ENCODE data around the gene AGAP1. TPM values are rescaled to one million over a fixed set of nuclear protein-coding genes. Genes with fewer than 3 reads are reported as not detected.

The AGAP1 gene
- total RNA-seq, 3 donors from 2014 or later (not counting 1 experiment from before 2014, with no cell fraction given) = 42.0 to 56.4 (median 45.7) TPM

DNA sequence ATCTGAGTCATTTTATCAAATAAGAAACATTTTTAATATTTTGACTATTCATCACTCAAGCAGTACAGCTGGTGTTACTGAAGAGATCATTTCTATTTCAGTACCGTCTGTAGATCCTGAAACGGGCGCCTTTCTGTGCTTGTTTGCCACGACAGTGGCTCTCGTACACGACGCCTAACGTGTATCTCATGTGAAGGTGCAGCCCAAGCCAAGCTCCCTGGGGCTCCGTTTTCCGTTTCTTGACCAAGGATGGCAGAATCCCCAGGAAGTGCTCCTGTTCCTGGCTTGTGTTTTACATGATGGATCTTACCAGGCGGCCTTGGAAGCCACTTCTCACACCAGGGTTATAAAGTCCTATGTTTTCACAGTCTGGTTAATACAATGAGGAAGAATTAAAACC is 353.7 kb downstream of the AGAP1 start:
- ATAC-seq (no peak), DNase-seq (no peak)
- Histone ChIP-seq H3K9me3 (ENCODE audit: control insufficient read depth, insufficient read depth, low read length) (no peaks in the 10 kb centered on the region), H3K27ac (ENCODE audit: low read length) (no peak overlapping the region), H3K36me3 (ENCODE audit: control insufficient read depth, insufficient read depth, low read length) (no peaks in the 10 kb centered on the region), H3K4me3 (ENCODE audit: low read length) (no peak overlapping the region), H3K4me1 (ENCODE audit: control insufficient read depth, insufficient read depth, low read length) (no peaks in the 10 kb centered on the region), H3K27me3 (ENCODE audit: control insufficient read depth, insufficient read depth, low read length) (no peaks in the 10 kb centered on the region)
- Mint-ChIP-seq H3K27me3 (ENCODE audit: low read depth in 2 of 2) (no peaks in the 10 kb centered on the region), H3K27ac (no peak overlapping the region), H3K4me3 (no peak overlapping the region), H3K9me3 (no peaks in the 10 kb centered on the region), H3K4me1 (peaks cover 13 to 21% of the 10 kb centered on the region in 2 donors), H3K36me3 (no peaks in the 10 kb centered on the region)
- 96% methylated on average over 11 of the region's 11 CpGs for WGBS (ENCODE audit: insufficient coverage)
- intact Hi-C loops (cut with micrococcal nuclease) = no loop called here
- TF ChIP-seq, protein P1, sequence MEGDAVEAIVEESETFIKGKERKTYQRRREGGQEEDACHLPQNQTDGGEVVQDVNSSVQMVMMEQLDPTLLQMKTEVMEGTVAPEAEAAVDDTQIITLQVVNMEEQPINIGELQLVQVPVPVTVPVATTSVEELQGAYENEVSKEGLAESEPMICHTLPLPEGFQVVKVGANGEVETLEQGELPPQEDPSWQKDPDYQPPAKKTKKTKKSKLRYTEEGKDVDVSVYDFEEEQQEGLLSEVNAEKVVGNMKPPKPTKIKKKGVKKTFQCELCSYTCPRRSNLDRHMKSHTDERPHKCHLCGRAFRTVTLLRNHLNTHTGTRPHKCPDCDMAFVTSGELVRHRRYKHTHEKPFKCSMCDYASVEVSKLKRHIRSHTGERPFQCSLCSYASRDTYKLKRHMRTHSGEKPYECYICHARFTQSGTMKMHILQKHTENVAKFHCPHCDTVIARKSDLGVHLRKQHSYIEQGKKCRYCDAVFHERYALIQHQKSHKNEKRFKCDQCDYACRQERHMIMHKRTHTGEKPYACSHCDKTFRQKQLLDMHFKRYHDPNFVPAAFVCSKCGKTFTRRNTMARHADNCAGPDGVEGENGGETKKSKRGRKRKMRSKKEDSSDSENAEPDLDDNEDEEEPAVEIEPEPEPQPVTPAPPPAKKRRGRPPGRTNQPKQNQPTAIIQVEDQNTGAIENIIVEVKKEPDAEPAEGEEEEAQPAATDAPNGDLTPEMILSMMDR (IDR thresholded peaks at IDR 0.05) = no peak

DNA sequence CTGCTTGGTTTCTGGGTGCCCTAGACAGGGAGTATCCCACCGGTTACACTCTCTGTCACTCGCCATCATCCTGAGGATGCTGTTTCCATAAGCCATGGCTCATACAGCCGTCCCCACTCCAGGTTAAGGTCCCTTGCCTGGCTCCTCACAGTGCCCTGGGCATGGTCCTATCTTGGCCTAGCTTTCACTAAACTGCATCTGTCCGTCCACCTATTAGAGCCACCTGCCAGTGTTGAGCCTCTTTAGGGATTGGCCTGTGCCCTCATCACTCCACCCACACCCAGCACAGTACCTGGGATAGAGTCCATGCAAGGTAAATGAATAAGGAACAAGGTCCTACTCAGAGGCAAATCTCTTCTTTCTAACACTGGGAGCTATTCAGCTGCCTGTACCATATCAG is 354.2 kb downstream of the AGAP1 start:
- Histone ChIP-seq H3K4me3 (ENCODE audit: low read length) (no peak overlapping the region), H3K27me3 (ENCODE audit: control insufficient read depth, insufficient read depth, low read length) (no peaks in the 10 kb centered on the region), H3K27ac (ENCODE audit: low read length) (no peak overlapping the region), H3K4me1 (ENCODE audit: control insufficient read depth, insufficient read depth, low read length) (no peaks in the 10 kb centered on the region), H3K9me3 (ENCODE audit: control insufficient read depth, insufficient read depth, low read length) (no peaks in the 10 kb centered on the region), H3K36me3 (ENCODE audit: control insufficient read depth, insufficient read depth, low read length) (no peaks in the 10 kb centered on the region)
- no peak overlapping the region for H3K27ac Mint-ChIP-seq
- no peak overlapping the region for H3K4me3 Mint-ChIP-seq
- no peaks in the 10 kb centered on the region for H3K27me3 Mint-ChIP-seq (ENCODE audit: low read depth in 2 of 2)
- H3K4me1 Mint-ChIP-seq = peaks cover 13 to 21% of the 10 kb centered on the region in 2 donors
- intact Hi-C loops (cut with micrococcal nuclease) = no loop called here
- no peak for ATAC-seq
- TF ChIP-seq, protein P1 (IDR thresholded peaks at IDR 0.05) = no peak
- no peaks in the 10 kb centered on the region for H3K36me3 Mint-ChIP-seq
- DNase-seq = no peak
- no peaks in the 10 kb centered on the region for H3K9me3 Mint-ChIP-seq
- 90% methylated on average over 4 of the region's 4 CpGs for WGBS (ENCODE audit: insufficient coverage)

DNA sequence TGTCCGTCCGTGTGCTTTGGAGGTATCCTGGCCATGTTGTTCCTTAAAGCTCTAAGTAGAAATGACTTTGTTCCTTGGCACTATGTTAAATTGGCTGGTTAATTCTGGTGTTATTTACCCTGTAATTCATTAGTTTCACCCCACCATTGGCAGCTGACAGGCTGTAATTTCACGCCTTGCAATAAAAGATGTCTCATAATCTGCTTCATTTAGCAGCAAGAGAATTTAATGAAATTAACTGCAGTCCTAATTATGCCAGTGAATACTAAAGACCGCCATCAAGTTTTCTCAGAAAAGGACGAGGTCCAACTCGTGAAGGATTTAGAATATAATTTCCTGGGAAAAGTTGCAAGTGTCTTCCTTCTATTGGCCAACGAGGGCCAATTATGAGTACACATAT is 355.1 kb downstream of the AGAP1 start:
- H3K9me3 ChIP-seq (ENCODE audit: control insufficient read depth, insufficient read depth, low read length) = no peaks in the 10 kb centered on the region
- no peak overlapping the region for H3K27ac ChIP-seq (ENCODE audit: low read length)
- Mint-ChIP-seq H3K36me3 (no peaks in the 10 kb centered on the region), H3K4me3 (no peak overlapping the region), H3K9me3 (no peaks in the 10 kb centered on the region), H3K27me3 (ENCODE audit: low read depth in 2 of 2) (no peaks in the 10 kb centered on the region), H3K27ac (no peak overlapping the region), H3K4me1 (peaks cover 13 to 17% of the 10 kb centered on the region in 2 donors)
- H3K4me3 ChIP-seq (ENCODE audit: low read length) = no peak overlapping the region
- no peaks in the 10 kb centered on the region for H3K36me3 ChIP-seq (ENCODE audit: control insufficient read depth, insufficient read depth, low read length)
- DNase-seq (no peak), ATAC-seq (no peak)
- TF ChIP-seq, protein P1 (IDR thresholded peaks at IDR 0.05) = no peak
- intact Hi-C loops (cut with micrococcal nuclease) = no loop called here
- WGBS (ENCODE audit: insufficient coverage) = 94% methylated on average over 6 of the region's 7 CpGs
- no peaks in the 10 kb centered on the region for H3K4me1 ChIP-seq (ENCODE audit: control insufficient read depth, insufficient read depth, low read length)
- no peaks in the 10 kb centered on the region for H3K27me3 ChIP-seq (ENCODE audit: control insufficient read depth, insufficient read depth, low read length)

DNA sequence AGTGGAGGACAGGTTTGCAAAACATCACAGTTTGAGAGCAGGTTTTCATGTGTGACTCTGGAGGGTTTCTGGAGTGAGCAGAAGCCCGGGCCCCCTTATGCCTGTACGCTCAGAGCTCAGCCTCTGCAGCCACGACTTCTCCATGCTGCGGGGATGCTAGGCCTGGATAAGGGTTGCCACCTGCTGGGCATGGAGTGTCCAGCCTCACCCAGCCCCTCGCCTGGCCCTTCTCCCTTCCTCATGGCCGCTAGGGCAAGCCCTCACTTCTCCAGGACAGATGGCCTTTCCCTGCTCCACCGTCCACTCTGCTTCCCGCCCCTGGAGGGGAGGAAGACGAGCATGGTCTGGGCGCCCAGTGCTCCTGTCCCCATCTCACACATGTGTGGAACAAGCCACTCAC is 355.6 kb downstream of the AGAP1 start:
- intact Hi-C loops (cut with micrococcal nuclease) = no loop called here
- Histone ChIP-seq H3K27me3 (ENCODE audit: control insufficient read depth, insufficient read depth, low read length) (no peaks in the 10 kb centered on the region), H3K27ac (ENCODE audit: low read length) (no peak overlapping the region), H3K4me3 (ENCODE audit: low read length) (no peak overlapping the region), H3K4me1 (ENCODE audit: control insufficient read depth, insufficient read depth, low read length) (no peaks in the 10 kb centered on the region), H3K9me3 (ENCODE audit: control insufficient read depth, insufficient read depth, low read length) (no peaks in the 10 kb centered on the region), H3K36me3 (ENCODE audit: control insufficient read depth, insufficient read depth, low read length) (no peaks in the 10 kb centered on the region)
- TF ChIP-seq, protein P1 (IDR thresholded peaks at IDR 0.05) = no peak
- Mint-ChIP-seq H3K9me3 (no peaks in the 10 kb centered on the region), H3K27ac (peak overlapping the region in 1 of 2 donors; percentile 22), H3K36me3 (no peaks in the 10 kb centered on the region), H3K4me1 (peaks cover 13 to 16% of the 10 kb centered on the region in 2 donors), H3K4me3 (no peak overlapping the region), H3K27me3 (ENCODE audit: low read depth in 2 of 2) (no peaks in the 10 kb centered on the region)
- DNase-seq (no peak), ATAC-seq (no peak)
- 87% methylated on average over 10 of the region's 10 CpGs for WGBS (ENCODE audit: insufficient coverage)

Measured in natural killer cell (primary cell).